ENCODE measurements around the gene SLC24A3.

GRCh38 chr20:19314621-19315020 lies 102.2 kb downstream of the SLC24A3 start:
- TF ChIP-seq POLR2A (IDR thresholded peaks at IDR 0.05) = no peak
- TF ChIP-seq CTCF (IDR thresholded peaks at IDR 0.05) = no peak
